ENCODE measurements around the gene CABYR. TPM values are rescaled to one million over a fixed set of nuclear protein-coding genes. Genes with fewer than 3 reads are reported as not detected.

The CABYR gene
- total and polyA plus RNA-seq, 4 donors, result 3.4 to 5.5 (median 4.2) TPM; not detected in 1

GRCh38 chr18:24108641-24109040 is 30.2 kb upstream of the CABYR start:
- Histone ChIP-seq H3K4me1 (ENCODE audit: control insufficient read depth in 1 of 2, insufficient read depth in 2 of 2, low read length in 2 of 2) (no peaks in the 10 kb centered on the region), H3K27ac (ENCODE audit: low read depth in 1 of 2, low read length in 2 of 2) (no peak overlapping the region), H3K9me3 (ENCODE audit: control insufficient read depth, low read length) (no peaks in the 10 kb centered on the region), H3K27me3 (ENCODE audit: control insufficient read depth in 1 of 2, insufficient read depth in 2 of 2, low read length in 1 of 2) (no peaks in the 10 kb centered on the region), H3K4me3 (ENCODE audit: low read length in 2 of 2) (no peak overlapping the region), H3K36me3 (ENCODE audit: control insufficient read depth in 1 of 2, insufficient read depth in 2 of 2, low read length in 1 of 2) (no peaks in the 10 kb centered on the region)
- ATAC-seq (ENCODE audit: low FRiP score) (no peak), DNase-seq (no peak)
- intact Hi-C loops (cut with DNase I), result no loop called here
- WGBS, 2 donors, result 84 to 88% methylated on average over 1 of the region's 1 CpG

DNA sequence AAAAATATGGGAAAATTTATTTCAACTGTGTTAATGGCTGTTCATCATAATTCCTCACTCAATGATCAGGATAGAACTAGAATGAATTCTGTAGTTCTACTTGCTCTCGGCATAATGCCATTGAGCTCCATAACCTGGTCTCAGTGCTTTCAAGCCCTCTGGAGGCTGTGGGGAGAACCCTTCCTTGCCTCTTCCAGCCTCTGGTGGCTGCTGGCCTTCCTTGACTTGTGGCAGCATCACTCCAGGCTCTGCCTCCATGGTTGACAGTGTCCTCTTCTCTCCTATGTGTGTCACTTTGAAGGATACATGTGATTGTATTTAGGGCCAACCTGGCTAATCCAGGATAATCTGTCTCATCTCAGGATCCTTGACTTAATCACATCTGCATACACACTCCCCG is 26.9 kb upstream of the CABYR start:
- Histone ChIP-seq H3K4me3 (ENCODE audit: low read length in 2 of 2) (no peak overlapping the region), H3K36me3 (ENCODE audit: control insufficient read depth in 1 of 2, insufficient read depth in 2 of 2, low read length in 1 of 2) (no peaks in the 10 kb centered on the region), H3K27me3 (ENCODE audit: control insufficient read depth in 1 of 2, insufficient read depth in 2 of 2, low read length in 1 of 2) (no peaks in the 10 kb centered on the region), H3K27ac (ENCODE audit: low read depth in 1 of 2, low read length in 2 of 2) (no peak overlapping the region), H3K9me3 (ENCODE audit: control insufficient read depth, low read length) (no peaks in the 10 kb centered on the region), H3K4me1 (ENCODE audit: control insufficient read depth in 1 of 2, insufficient read depth in 2 of 2, low read length in 2 of 2) (no peaks in the 10 kb centered on the region)
- WGBS, 2 donors, result 99 to 100% methylated on average over 2 of the region's 2 CpGs
- DNase-seq, result no peak
- ATAC-seq (ENCODE audit: low FRiP score), result no peak
- intact Hi-C loops (cut with DNase I), result loop anchor here in 1 of 2 donors (10.0 kb wide), 2 partner anchors 97 to 287 kb away; partner anchors contain the start of gene TTC39C

GRCh38 chr18:24112464-24112863 is 26.4 kb upstream of the CABYR start:
- Histone ChIP-seq H3K4me1 (ENCODE audit: control insufficient read depth in 1 of 2, insufficient read depth in 2 of 2, low read length in 2 of 2) (no peaks in the 10 kb centered on the region), H3K4me3 (ENCODE audit: low read length in 2 of 2) (no peak overlapping the region), H3K36me3 (ENCODE audit: control insufficient read depth in 1 of 2, insufficient read depth in 2 of 2, low read length in 1 of 2) (no peaks in the 10 kb centered on the region), H3K27me3 (ENCODE audit: control insufficient read depth in 1 of 2, insufficient read depth in 2 of 2, low read length in 1 of 2) (no peaks in the 10 kb centered on the region), H3K27ac (ENCODE audit: low read depth in 1 of 2, low read length in 2 of 2) (no peak overlapping the region), H3K9me3 (ENCODE audit: control insufficient read depth, low read length) (no peaks in the 10 kb centered on the region)
- intact Hi-C loops (cut with DNase I), result loop anchor here in 1 of 2 donors (10.0 kb wide), 2 partner anchors 98 to 288 kb away; partner anchors contain the start of gene TTC39C
- DNase-seq (no peak), ATAC-seq (ENCODE audit: low FRiP score) (no peak)
- 91 to 93% methylated on average over 4 of the region's 4 CpGs for WGBS, 2 donors

DNA sequence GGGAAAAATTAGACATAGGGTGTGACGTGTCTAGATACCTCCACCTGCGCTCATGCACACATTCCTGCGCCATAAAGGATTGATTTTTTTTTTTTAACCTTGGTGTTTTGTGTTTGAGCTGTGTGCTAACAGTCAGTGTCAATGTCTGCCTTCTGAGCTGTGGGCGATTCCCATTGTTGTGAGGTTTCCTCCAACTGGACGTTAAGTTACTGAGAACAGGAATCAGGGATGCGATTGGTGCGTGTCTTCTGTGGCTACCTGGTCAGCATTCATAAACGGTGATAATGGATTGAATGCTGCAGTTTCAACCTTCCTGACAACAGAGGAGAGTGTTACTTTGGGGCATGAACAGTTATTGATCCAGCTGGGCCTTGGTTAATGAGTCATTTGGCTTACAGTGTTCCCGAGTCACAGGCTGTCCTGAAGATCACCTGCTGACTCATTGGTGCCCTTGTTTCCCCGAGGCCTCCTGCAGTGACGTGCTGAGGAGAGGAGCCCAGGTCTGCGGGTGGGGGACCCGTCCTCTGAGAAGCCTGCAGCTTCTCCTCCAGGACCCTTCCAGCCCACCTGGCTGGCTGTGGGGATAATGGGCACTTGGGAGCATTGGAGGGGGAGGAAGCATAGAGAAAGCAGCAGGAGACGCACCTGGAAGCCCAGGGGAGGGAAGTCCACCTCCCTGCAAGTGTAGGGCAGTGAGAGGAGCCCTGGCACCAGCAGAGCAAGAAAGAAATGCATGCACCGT is 25.8 kb upstream of the CABYR start:
- H3K4me1 ChIP-seq (ENCODE audit: control insufficient read depth in 1 of 2, insufficient read depth in 2 of 2, low read length in 2 of 2), result no peaks in the 10 kb centered on the region
- ATAC-seq (ENCODE audit: low FRiP score) (no peak), DNase-seq (no peak)
- H3K4me3 ChIP-seq (ENCODE audit: low read length in 2 of 2), result no peak overlapping the region
- WGBS, 2 donors, result 84 to 88% methylated on average over 15 of the region's 15 CpGs
- H3K36me3 ChIP-seq (ENCODE audit: control insufficient read depth in 1 of 2, insufficient read depth in 2 of 2, low read length in 1 of 2), result no peaks in the 10 kb centered on the region
- H3K9me3 ChIP-seq (ENCODE audit: control insufficient read depth, low read length), result no peaks in the 10 kb centered on the region
- H3K27me3 ChIP-seq (ENCODE audit: control insufficient read depth in 1 of 2, insufficient read depth in 2 of 2, low read length in 1 of 2), result no peaks in the 10 kb centered on the region
- H3K27ac ChIP-seq (ENCODE audit: low read depth in 1 of 2, low read length in 2 of 2), result no peak overlapping the region
- intact Hi-C loops (cut with DNase I), result loop anchor here in 1 of 2 donors (10.0 kb wide), 2 partner anchors 98 to 288 kb away; partner anchors contain the start of gene TTC39C

GRCh38 chr18:24114924-24115549 is 23.8 kb upstream of the CABYR start:
- no peaks in the 10 kb centered on the region for H3K27me3 ChIP-seq (ENCODE audit: control insufficient read depth in 1 of 2, insufficient read depth in 2 of 2, low read length in 1 of 2)
- H3K4me3 ChIP-seq (ENCODE audit: low read length in 2 of 2), result no peak overlapping the region
- no peaks in the 10 kb centered on the region for H3K4me1 ChIP-seq (ENCODE audit: control insufficient read depth in 1 of 2, insufficient read depth in 2 of 2, low read length in 2 of 2)
- no peak for DNase-seq
- H3K27ac ChIP-seq (ENCODE audit: low read depth in 1 of 2, low read length in 2 of 2), result no peak overlapping the region
- ATAC-seq (ENCODE audit: low FRiP score), result no peak
- intact Hi-C loops (cut with DNase I), result loop anchor here in 1 of 2 donors (5.0 to 10.0 kb wide), 4 partner anchors 100 to 493 kb away; partner anchors contain the start of gene TTC39C
- H3K9me3 ChIP-seq (ENCODE audit: control insufficient read depth, low read length), result no peaks in the 10 kb centered on the region
- 83 to 89% methylated on average over 4 of the region's 4 CpGs for WGBS, 2 donors
- H3K36me3 ChIP-seq (ENCODE audit: control insufficient read depth in 1 of 2, insufficient read depth in 2 of 2, low read length in 1 of 2), result no peaks in the 10 kb centered on the region

DNA sequence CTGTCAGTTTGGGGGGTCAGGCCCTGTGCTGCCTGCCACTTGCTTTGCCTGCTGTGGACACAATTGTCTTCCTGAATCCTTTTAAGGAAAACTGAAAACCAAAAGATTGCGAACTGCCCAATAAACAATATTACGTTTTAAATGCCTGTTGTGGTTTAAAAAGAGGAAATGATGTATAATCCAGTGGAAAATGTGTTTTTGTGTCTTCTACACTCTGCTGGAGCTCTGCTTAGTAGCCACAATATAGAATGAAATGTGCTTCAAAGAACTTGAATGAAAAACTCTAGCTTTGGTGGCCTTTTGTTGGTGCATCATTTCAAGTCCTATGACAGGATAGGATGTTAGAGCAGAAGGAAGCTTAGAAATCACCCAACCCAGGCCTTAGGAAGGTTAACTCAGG is 23.2 kb upstream of the CABYR start:
- intact Hi-C loops (cut with DNase I), result loop anchor here in 1 of 2 donors (5.0 to 10.0 kb wide), 4 partner anchors 101 to 493 kb away; partner anchors contain the start of gene TTC39C
- no peak overlapping the region for H3K27ac ChIP-seq (ENCODE audit: low read depth in 1 of 2, low read length in 2 of 2)
- H3K4me1 ChIP-seq (ENCODE audit: control insufficient read depth in 1 of 2, insufficient read depth in 2 of 2, low read length in 2 of 2), result no peaks in the 10 kb centered on the region
- H3K4me3 ChIP-seq (ENCODE audit: low read length in 2 of 2), result no peak overlapping the region
- DNase-seq (no peak), ATAC-seq (ENCODE audit: low FRiP score) (no peak)
- no peaks in the 10 kb centered on the region for H3K36me3 ChIP-seq (ENCODE audit: control insufficient read depth in 1 of 2, insufficient read depth in 2 of 2, low read length in 1 of 2)
- H3K27me3 ChIP-seq (ENCODE audit: control insufficient read depth in 1 of 2, insufficient read depth in 2 of 2, low read length in 1 of 2), result no peaks in the 10 kb centered on the region
- 78 to 86% methylated on average over 2 of the region's 2 CpGs for WGBS, 2 donors
- H3K9me3 ChIP-seq (ENCODE audit: control insufficient read depth, low read length), result no peaks in the 10 kb centered on the region

DNA sequence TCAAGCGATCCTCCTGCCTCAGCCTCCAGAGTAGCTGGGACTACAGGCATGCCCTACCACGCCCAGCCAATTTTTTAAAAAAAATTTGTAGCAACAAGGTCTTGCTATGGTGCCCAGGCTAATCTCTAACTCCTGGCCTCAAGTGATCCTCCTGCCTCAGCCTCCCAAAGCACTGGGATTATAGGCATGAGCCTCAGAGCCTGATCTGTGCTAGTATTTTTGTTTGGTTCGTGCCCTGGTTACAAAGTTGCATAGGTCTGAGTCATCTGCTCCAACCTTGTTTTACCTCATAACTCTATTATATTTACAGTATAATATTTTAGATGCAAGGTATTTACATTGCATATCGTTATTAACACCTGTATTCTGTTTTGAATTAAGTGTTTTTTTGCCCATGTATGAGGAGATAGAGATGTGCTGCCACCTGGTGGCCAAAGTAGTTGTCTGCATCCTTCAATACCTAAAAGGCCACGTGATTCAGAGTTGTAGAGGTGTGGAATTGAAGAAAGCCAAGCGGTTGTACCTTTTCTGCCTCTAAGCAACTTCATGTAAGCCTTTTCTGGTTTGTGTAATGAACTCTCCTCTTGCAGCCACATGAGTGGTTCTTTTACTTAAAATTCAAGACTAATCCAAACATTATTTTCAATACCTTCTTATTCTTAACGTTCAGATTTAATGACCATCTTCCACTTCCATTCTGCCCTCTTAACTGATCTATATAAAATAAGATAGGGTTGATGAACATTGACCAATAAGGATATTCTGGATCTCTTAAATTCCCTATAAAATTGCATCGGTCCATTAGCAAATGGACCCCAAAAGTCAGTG is 19.9 kb upstream of the CABYR start:
- Histone ChIP-seq H3K27ac (ENCODE audit: low read depth in 1 of 2, low read length in 2 of 2) (no peak overlapping the region), H3K4me1 (ENCODE audit: control insufficient read depth in 1 of 2, insufficient read depth in 2 of 2, low read length in 2 of 2) (no peaks in the 10 kb centered on the region), H3K4me3 (ENCODE audit: low read length in 2 of 2) (no peak overlapping the region), H3K27me3 (ENCODE audit: control insufficient read depth in 1 of 2, insufficient read depth in 2 of 2, low read length in 1 of 2) (no peaks in the 10 kb centered on the region), H3K36me3 (ENCODE audit: control insufficient read depth in 1 of 2, insufficient read depth in 2 of 2, low read length in 1 of 2) (no peaks in the 10 kb centered on the region), H3K9me3 (ENCODE audit: control insufficient read depth, low read length) (no peaks in the 10 kb centered on the region)
- WGBS, 2 donors, result 60 to 61% methylated on average over 8 of the region's 8 CpGs
- intact Hi-C loops (cut with DNase I), result loop anchor here in 1 of 2 donors (5.0 to 10.0 kb wide), 4 partner anchors 104 to 497 kb away; partner anchors contain the start of gene TTC39C
- peak; percentile 80 for ATAC-seq (ENCODE audit: low FRiP score)
- peak; percentile 74 to 79 for DNase-seq

- no peaks in the 10 kb centered on the region for H3K27me3 ChIP-seq (ENCODE audit: control insufficient read depth in 1 of 2, insufficient read depth in 2 of 2, low read length in 1 of 2)
- H3K4me3 ChIP-seq (ENCODE audit: low read length in 2 of 2), result no peak overlapping the region
- intact Hi-C loops (cut with DNase I), result no loop called here
- H3K9me3 ChIP-seq (ENCODE audit: control insufficient read depth, low read length), result no peaks in the 10 kb centered on the region
- DNase-seq, result no peak
- peaks cover 0 to 2% of the 10 kb centered on the region in 2 donors for H3K36me3 ChIP-seq (ENCODE audit: control insufficient read depth in 1 of 2, insufficient read depth in 2 of 2, low read length in 1 of 2)
- no peaks in the 10 kb centered on the region for H3K4me1 ChIP-seq (ENCODE audit: control insufficient read depth in 1 of 2, insufficient read depth in 2 of 2, low read length in 2 of 2)
- ATAC-seq (ENCODE audit: low FRiP score), result no peak
- 94 to 97% methylated on average over 4 of the region's 4 CpGs for WGBS, 2 donors
- no peak overlapping the region for H3K27ac ChIP-seq (ENCODE audit: low read depth in 1 of 2, low read length in 2 of 2)
Observed at GRCh38 chr18:24120676-24121075, 18.2 kb upstream of the CABYR start.

All from aorta (tissue), 5 donors.